Stimulated activated CD4-positive, alpha-beta T cell treated with anti-CD3 and anti-CD28 coated beads, Interleukin-15, amount 100 ng/mL, for 1 hour (primary cell): Measurements from ENCODE around the gene CLK1.

Source experiments
- DNase-seq, 2 donors: peaks; one replicate each; pipeline ENCODE4 v3.0.0-alpha.2; 2020; ENCODE audit warnings: low read depth in 1 of 2, low spot score in 1 of 2

Gene CLK1

DNA sequence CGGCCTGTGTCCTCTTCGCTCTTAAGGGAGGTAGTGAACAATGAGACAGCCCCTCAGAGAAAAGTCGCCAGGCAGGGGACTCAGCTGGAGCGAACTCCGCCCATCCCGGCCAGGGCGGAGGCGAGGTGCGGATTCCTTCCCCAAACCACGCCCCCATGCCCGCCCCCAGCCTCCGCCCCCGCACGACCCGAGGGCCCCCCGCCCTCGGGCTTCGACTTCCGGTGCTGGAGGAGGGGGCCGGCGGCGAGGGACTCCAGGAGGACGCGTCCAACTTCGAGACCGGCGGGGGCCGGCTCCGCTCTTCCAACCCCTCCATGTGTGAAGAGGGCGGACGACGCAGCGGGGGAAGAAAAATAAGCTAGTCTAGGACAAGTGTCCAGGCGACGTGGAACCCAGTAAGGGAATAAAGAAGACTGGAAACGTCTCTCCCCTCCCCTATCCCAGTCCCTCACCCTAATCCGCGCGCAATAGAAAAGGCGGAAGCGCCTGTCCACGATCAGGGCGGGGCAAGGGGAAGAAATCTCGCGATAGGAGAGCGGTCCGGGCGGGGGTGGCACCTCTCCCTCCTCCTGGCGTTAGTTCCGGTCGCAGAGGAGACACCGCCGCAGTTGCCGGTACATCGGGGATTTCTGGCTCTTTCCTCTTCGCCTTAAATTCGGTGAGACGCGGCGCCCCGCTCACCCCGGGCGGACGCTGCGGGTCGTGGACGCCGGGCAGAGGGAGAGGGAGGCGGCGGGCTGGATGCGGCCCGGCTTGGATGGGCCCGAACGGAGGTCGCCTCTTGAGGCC, 52.9 kb downstream of the CLK1 start, which contains the start of gene BZW1:
BZW1 (plus strand) TSS at position 578 of the 789 bp plus-strand sequence. CDS start 1,308 bp downstream, outside the sequence.
- peak; percentile 91 to 92 for DNase-seq

DNA sequence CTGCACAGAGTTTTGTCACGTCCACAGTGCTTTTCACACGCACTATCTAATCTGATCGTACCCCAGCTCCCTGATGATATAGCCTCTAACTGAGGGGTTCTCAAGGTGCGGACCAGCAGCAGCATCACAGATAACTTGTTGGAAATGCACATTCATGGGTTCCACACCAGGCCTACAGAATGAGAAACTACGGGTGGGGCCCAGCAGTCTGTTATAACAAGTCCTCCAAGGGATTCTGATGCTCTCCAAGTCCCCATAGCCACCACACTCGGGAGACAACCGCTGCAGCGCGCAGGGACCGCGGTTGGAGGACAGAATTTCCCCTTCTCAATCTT, 53.5 kb downstream of the CLK1 start:
- no peak for DNase-seq

DNA sequence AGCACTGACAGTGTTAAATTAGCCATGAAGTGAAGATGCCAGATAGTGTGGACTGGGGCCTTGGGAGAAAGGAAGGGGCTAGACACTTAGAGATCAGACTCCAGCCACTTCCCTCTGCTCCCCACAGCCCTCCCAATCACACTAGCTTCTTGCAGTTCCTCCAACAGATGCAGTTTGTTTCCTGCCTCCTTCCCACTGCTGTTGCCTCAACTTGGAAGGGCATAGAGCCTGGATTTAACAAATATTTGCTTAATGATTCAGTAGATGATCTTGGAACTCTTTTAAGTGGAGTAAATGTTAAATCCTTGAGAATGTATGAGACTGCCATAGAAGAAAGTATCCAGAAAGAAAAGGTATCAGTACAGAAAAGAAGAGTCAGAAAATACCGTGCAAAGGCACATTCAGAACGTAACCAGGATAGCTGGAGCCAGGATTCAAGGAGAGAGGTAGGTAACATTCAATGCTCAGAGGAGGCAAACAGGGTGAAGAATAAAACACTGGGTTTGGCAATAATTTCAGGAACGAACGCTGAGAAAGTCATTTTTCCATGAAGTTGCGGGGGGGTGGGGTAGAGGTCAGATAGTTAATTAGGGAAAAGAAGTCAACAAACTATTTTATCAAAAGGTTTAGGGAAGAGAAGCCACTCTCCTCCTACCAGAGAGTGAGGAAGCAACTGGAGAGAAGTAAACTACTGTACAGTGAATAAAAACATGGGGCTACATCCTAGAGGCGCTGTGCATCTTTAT, 54.0 kb downstream of the CLK1 start:
- no peak for DNase-seq

DNA sequence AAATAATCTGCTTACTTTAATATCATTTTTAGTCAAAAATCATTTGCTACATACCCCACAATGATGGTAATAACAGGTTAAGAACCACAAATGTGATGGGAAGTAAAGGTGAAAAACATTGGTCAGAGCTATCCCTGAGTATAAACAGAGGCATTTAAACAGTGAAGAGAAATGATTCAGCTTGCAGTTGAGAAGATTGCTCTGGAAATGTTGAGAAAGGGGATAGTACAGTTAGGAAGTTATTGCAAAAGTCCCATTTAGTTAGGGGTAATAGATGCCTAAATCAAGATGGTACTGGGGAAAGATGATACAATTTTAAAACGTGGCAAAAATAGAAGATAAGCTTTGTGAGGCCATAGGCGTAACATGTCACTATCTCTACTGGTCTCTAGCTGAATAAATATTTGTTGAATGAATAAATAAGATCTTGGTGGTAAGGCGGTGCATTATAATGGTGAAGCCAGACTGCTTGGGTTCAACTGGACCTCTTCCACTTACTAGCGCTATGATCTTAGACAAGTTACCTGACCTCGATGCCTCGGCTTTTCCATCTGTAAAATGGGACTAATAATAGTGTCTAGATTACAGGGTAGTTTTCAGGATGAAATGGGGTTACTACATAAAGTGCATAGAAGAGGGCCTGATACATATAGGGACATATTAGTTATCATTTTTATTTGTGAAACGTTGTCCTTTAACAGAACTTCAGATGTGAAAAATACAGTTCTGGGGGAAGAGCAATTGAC, 54.8 kb downstream of the CLK1 start:
- no peak for DNase-seq
